IPS DF 4.7 (cell line): ENCODE measurements around the gene LAMB2.

Experiments used
- DNase-seq: peaks from one replicate; pipeline ENCODE4 v3.0.0-alpha.2; 2013; ENCODE audit warnings: low spot score; ENCODE audit errors: extremely low read depth

Gene LAMB2

GRCh38 chr3:49161808-49162530 is 29.1 kb upstream of the LAMB2 start:
- no peak for DNase-seq

GRCh38 chr3:49161197-49161596 is 28.3 kb upstream of the LAMB2 start:
- no peak for DNase-seq

GRCh38 chr3:49158792-49159191 is 25.9 kb upstream of the LAMB2 start:
- DNase-seq = no peak

- no peak for DNase-seq
Measured at GRCh38 chr3:49158103-49158709, 25.4 kb upstream of the LAMB2 start.

- no peak for DNase-seq
Measured at GRCh38 chr3:49157289-49157688, 24.4 kb upstream of the LAMB2 start.

- no peak for DNase-seq
Measured at GRCh38 chr3:49153349-49153912, 20.6 kb upstream of the LAMB2 start.

GRCh38 chr3:49151610-49152009 is 18.8 kb upstream of the LAMB2 start:
- DNase-seq = no peak

- no peak for DNase-seq
Measured at GRCh38 chr3:49148159-49148558, 15.3 kb upstream of the LAMB2 start.

GRCh38 chr3:49140080-49140479 is 7.2 kb upstream of the LAMB2 start:
- no peak for DNase-seq

- DNase-seq = no peak
Measured at GRCh38 chr3:49135499-49135898, 2.6 kb upstream of the LAMB2 start.

GRCh38 chr3:49134471-49135265 is 1.8 kb upstream of the LAMB2 start:
- DNase-seq = no peak

- peak; percentile 49 for DNase-seq
Measured at GRCh38 chr3:49133226-49133951, 539 bp upstream of the LAMB2 start.

- DNase-seq = no peak
Measured at GRCh38 chr3:49132073-49132436, 795 bp downstream of the LAMB2 start.

- DNase-seq = no peak
Measured at GRCh38 chr3:49131576-49131975, 1.3 kb downstream of the LAMB2 start.

GRCh38 chr3:49131040-49131439 is 1.8 kb downstream of the LAMB2 start:
- DNase-seq = no peak

GRCh38 chr3:49124991-49125670 is 7.7 kb downstream of the LAMB2 start:
- DNase-seq = no peak

GRCh38 chr3:49124203-49124602 is 8.6 kb downstream of the LAMB2 start:
- no peak for DNase-seq

GRCh38 chr3:49123687-49124086 is 9.2 kb downstream of the LAMB2 start:
- DNase-seq = no peak

- DNase-seq = no peak
Measured at GRCh38 chr3:49122886-49123545, 9.8 kb downstream of the LAMB2 start.

GRCh38 chr3:49122451-49122850 is 10.4 kb downstream of the LAMB2 start:
- no peak for DNase-seq
